ENCODE results near the gene KBTBD4.

DNA sequence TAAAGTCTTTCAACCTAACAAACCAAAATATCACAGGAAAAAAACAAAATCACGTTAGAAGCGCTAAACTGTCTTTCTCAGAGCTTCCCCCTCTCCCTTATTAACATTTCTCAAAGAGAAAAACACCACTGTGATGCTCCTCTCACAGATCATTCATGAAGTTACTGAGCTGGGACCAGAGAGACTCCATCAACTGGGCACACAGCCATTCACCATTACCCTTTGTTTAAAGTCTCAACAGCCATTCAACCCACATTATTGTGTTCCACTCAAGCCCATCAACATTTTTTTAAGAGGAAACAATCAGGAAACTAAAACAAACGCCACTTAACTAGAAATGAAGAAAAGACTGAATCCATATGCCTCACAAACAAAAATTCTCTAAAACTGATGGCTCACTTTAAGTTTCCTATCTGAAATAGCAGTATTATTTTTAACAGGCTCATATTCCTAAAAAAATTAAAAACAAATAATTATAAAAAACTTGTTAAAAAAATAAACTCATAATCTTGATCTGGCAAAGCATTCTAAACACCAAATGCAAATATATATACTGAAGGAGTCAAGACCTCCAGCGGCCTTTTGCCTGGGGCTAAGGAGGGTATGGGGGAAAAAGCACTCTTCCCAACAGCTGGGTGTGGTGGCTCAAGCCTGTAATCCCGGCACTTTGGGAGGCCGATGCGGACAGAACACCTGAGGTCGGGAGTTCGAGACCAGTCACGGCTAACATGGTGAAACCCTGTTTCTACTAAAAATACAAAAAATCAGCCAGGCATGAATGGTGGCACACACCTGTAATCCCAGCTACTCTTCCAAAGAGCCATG is 39.8 kb downstream of the KBTBD4 start:
- TF ChIP-seq POLR2A (IDR thresholded peaks at IDR 0.05; ENCODE audit: low read depth, low read length) (no peak), POLR2AphosphoS5 (IDR thresholded peaks at IDR 0.05; ENCODE audit: low read depth, low read length) (no peak)

Measured in GM12892 (cell line).